ENCODE data around the gene LBR.
A peak's percentile ranks its signal among the peaks of the same experiment; 100 is the strongest.

Gene LBR

DNA sequence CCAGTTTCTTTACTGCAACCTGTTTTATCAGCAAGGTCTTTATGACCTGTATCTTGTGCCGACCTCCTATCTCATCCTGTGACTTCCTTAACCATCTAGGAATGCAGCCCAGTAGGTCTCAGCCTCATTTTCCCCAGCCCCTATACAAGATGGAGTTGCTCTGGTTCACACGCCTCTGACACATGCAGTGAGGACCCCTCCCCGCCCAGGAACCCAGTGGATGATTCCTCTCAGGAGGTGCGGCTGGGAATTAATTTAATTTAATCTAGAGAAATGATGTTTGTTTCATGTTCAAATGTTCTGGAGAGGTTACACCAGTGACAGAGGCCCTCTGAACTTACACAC lies 39.0 kb upstream of the LBR start:
- intact Hi-C loops (cut with DNase I): no loop called here
- no peak for DNase-seq

DNA sequence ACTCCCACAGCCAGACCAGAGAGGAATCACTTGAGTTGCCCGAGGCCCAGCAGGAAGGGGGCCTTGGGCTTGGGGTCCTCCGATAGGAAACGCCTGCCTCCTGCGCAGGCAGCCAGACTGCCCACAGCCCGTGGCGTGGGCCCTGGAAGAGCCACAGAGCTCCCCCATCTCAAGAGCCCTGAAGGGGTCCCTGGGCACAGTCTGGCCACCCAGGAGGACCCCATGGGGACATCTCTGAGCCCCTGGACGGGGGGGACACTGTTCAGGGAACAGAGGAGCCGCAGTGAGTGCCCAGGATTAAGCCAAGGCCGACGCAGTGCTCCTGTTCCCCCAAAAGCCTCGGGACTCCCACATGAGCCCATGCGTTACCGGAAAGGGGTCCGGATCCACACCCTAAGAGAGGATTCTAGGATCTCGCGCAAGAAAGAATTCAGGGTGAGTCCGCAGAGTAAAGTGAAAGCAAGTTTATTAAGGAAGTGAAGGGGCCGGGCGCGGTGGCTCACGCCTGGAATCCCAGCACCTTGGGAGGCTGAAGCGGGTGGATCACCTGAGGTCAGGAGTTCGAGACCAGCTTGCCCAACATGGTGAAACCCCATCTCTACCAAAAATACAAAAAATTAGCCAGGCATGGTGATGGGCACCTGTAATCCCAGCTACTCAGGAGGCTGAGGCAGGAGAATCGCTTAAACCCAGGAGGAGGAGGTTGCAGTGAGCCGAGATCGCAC lies 38.1 kb upstream of the LBR start:
- intact Hi-C loops (cut with DNase I): no loop called here
- DNase-seq: no peak

DNA sequence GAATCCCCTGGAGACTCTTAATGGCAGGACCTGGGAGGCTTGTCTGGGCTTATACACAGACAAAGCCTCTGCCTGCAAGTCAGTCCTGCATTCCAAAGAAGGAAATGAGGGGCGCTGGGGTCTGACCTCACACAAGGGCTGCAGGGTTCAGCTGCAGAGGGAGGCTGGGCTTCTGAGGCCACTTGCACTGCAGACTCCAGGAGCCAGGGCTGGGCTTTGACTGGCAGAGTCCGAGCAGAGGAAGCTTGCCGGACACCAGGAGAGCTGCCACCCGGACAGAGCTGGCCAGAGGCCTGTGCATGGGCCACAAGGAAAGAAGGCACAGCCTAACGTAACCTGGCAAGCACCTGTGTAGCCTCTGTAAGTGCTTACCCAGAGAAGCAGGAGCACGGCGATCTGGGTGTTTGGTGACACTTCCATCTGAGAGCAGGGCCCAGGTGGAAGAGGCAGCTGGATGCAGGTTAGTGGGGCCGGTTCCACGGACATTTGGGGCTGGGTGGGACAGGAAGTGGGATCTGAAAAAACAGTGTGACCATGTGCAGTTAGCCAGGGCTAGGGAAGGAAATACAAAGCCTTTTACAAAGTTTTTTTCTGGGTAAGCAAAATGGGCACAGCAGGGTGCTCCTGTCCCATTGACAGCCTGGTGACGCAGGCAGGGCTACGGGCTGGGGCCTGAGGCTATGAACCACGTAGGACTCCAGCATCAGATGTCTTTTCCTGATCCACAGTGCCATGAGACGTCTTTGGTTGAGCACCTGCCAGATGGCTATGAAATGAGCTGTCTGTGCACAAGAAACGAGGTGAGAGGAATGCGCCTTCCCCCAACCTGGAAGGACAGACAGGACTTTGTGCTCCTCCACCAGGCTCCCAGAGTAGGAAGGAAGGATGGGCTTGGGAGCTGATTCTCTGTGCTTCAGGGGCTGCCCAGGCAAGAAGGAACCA lies 37.3 kb upstream of the LBR start:
- DNase-seq: no peak
- intact Hi-C loops (cut with DNase I): no loop called here

DNA sequence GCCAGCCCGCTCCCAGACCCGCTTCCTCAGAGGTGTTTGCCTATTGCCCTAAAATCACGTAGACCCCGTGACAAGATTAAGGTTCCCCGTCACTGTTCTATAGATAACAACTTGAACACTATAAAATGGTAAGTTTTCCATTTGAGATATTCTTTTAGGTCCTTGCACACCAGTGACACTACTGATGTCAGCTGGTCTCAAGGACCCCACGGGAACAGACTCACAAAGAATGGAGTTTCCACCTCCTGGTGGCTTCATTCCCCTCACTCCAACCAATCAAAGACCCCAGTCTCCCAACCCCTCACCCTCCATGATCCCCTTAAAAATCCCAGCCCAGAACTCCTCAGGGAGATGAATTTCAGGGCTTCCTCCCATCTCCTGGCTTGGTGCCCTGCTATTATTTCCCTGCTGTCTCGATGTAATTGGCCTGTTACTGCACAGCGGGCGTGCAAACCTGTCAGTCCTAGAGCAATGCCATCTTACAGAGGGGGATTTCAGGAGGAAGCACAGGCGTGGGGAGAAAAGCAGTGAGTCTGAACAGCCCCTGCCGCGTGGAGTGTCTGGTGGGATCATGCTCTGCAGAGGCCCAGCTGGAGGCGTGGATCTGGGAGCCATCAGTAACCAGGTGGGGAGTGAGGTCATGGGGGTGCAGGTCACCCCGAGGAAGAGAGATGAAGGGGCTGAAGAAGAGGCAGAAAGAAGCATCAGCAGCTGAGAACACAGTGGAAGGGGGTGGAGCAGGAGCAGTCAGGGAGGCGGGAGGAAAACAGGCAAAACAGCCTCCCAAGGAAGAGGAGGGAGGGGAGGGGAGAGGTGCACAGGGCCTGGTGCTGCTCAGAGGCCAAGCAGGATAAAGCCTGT lies 35.1 kb upstream of the LBR start:
- intact Hi-C loops (cut with DNase I): no loop called here
- no peak for DNase-seq

DNA sequence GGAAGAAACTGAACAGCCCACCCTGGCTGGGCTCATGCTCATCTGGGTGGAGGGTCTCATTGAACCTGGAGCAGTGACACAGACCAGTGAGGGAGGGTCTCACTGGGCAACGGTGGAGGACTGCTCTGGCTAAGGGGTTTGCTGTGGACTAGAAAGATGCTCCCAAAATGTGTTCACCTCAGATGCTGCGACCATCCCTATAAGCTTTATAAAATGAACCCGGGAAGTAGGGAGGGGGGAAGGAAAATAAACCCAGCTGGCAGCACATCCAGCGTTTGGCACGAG lies 34.5 kb upstream of the LBR start:
- no peak for DNase-seq

DNA sequence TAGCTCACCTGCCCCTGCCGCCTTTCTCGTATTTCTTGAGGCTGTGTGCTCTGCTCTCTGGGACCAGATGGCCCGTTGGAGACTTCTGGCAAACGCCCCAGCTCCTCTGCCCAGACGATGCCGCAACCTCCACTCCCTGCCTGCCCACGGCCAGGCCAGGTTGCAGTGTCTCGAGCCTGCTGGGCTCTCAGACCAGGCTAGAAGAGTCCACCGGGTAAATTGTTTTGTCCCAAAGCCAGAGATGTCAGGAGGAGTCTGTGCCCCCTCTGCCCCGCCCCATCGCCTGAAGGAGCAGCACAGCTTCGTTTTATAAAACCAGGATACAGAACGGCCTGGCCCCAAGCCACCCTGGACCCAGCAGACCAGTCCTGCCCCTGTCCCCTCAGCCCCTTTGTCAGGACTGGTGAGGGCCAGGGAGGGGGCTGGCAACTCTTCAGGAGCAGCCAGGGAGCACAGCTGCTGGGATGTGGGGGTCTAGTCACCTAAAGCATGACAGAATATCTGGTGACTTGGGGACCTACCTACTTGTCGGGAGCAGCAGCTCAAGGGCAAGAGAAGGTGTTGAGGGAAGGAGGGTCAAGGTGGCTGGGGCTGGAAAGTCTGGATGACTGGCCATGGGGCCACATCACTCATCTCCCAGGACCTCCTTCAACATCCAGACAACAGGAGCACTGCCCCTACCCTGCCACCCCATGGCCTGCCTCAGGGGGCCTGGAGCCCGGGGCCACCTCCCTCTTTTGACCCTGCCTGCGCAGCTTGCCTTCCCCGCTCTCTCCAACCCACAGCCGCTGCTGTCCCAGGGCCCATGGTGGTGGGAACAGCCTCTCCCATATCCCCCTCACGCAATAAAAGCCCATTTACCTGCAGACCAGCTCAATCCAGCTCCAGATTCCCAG lies 33.9 kb upstream of the LBR start:
- intact Hi-C loops (cut with DNase I): no loop called here
- no peak for DNase-seq

More for the DNA sequence above, 34.5 kb upstream of the LBR start:
- intact Hi-C loops (cut with DNase I): no loop called here

DNA sequence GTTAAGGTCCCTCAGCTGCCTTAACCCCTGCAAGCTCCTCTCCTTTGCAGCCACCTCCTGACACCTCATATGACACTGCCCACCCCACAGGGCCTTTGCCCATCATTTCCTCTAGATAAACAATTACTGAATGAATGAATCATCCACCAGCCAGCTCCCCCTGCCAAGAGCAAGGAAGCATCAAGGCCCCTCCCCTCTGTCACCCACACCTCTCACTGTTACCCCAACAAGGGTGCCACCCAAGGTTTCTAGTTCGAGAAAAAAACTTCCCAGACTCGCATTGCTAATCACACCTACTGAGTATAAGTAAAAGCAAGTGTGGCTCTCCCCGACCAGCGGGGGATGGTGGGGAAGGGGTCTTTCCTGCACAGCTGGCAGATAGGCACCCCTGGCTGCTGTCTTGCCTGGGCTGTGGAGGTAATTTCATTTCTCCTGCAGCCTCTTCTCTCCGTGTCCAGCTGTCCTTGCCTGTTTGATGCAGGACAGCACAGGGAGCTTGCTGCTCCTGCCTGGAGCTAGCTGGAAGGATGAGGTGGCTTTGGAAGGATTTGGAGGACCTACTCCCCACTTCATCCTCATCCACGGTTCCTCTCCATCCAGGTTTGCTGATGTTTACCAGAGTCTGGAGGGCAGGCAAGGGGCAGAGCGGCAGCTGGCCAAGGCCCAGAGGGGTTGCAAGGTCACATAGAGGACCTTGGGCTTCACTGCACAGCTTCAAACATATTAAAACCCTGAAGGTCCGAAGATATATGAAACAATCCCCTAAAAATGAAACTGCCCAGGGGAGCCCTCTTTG lies 33.1 kb upstream of the LBR start:
- intact Hi-C loops (cut with DNase I): no loop called here
- no peak for DNase-seq

DNA sequence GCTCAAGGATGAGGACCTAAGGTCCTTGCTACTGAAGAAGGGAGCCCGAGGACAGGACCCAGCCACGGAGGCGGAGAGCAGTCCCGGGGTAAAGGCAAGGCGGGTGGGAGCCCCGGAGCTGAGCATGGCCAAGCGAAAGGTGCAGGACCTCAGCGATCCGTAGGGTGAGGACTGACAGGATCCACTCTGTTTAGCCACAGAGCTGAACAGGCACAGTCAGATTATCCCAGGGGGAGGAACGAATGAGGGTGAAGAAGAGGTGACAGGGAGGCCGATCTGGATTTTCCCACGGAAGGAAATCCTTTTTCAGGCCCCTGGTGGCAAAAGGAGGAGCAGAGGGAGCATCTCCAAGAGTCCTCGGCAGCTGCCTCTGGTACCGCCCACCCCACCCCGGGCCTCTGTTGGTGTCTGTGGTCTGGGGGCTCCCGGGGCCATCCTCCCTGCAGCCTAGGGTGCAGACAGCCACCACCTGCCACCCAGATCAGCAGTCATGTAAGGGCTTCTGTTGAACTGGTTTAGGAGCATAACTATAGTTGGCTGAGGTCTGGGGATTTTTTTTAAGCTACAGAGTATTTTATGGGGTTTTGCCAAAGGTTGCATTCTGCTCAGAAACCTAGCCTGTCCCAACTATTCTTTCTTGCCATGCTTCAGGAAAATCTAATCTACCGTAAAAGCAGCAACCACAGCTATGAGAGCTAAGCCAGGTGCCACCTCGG lies 32.3 kb upstream of the LBR start:
- intact Hi-C loops (cut with DNase I): no loop called here
- no peak for DNase-seq

DNA sequence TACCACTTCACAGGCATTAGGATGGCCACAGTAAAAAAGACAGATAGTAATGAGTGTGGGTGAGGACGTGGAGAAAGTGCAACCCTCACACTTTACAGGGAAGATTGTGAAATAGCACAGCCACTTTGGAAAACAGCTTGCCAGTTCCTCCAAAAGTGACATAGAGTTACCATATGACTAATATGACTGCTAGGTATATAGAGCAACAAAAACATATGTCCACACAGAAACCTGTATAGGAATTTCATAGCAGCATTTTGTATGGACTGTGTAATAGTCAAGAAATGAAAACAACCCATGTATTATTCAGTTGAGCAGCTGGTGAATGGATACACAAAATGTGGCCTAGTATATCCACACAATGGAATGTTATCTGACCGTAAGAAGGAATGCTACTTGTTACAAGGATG lies 30.4 kb upstream of the LBR start:
- DNase-seq: no peak
- intact Hi-C loops (cut with DNase I): no loop called here

DNA sequence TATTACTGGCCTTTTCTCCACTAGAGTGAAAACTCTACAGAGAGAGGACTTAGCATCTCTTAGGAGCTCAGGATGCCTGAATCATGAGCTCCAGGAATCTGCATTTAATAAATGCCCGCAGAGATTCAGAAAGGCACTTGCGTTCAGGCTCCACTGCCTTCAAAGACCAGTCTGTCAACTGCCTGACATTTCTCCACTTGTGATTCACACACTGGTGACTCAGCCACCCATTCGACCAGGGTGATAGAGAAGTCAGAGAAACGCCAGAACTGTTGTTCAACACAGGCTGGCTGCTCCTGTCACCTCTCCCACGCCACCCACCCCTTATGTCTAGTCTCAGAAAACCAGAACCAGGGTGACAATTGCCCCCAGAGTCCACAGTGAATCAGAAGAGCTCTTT lies 26.9 kb upstream of the LBR start:
- peak in 18 of 42 donors; percentile 25 to 81 (median 48) for DNase-seq

DNA sequence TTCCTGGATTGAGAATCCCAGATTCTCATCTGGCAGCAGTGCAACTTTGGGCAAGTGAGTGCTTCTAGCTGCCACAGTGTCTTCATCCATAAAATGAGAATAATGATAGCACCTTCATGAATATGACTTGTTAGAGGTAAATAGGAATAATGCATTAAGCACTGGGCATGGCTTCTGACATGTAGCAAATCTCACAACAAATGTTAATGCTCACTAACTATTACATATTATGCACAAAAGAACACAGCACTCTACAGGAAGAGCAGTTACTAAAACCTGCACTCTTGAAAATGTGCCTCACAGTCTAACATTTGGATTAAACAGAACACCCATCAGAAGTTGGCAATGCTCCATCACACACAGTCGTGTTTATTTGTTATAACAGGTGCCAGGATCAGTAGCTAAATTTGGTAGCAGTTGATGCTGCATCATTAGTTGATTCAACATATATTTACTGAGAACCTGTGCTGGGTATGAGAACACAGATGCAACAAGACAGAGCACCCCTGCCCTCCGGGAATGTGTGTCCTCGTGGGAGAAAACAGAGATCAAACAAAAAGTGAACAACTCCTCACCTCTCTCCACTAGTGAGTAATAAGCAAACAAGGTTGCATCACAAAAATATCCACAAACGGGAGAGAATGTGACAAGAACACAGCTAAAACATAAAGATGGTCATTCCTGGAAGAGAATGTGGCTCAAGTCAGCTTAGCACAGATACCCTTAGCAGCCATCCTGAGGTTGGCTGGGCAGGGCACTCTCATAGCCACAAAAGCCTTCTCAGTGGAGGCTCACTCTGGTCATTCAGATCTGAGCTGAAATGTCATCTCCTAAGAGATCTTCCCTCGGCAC lies 26.2 kb upstream of the LBR start:
- DNase-seq: no peak
- intact Hi-C loops (cut with DNase I): no loop called here

More for the DNA sequence above, 26.9 kb upstream of the LBR start:
- intact Hi-C loops (cut with DNase I): no loop called here

DNA sequence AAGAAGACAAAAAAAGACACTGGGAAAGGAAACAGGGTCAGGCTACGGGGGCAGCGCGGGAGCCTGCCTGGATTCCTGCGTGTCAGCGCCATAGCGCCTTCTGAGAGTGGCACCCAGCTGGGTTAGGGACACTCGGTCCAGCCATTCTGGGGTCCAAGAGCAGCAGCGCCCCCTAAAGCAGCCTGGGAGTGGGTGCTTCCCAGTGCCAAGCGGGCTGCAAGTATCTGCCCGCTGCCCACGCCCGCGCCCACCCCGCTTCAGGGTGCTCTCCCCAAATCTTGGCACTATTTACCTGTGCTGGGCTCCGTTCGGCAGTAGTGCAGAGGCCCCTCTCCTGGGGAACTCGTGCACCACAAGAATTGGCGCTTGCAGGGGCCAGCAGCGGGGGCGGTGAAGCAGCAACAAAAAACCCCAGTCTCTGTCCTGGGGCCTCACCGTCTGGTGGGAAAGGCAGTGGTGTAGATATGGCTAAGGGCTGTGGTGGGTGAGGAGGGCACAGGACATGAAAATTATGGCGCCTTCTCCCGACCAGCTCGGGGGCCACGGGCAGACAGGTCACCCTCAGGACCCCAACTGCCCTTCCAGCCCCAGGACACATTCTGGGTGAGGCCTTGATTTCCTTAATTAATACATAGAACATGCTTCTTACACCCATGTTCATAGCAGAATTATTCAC lies 24.1 kb upstream of the LBR start:
- DNase-seq: no peak
- intact Hi-C loops (cut with DNase I): no loop called here

DNA sequence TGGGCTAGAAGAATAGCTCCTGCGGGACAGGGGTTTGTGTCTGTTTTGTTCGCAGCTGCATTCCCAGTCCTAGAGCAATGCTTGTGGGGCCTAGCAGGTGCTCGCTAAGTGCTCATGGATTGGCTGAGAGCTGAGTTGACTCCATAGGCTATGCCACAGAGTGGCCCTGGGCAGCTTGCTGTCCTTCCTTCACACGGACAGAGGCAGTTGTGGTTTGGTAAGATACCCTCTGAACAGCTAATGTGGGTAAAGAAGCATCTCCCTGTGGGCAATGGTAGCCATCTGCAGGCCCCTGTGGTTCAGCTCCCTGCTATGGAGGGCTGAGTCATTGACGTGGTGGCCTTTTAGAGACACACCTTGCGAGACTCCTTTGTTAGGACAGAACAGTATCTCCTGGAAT lies 23.5 kb upstream of the LBR start:
- intact Hi-C loops (cut with DNase I): no loop called here
- no peak for DNase-seq

DNA sequence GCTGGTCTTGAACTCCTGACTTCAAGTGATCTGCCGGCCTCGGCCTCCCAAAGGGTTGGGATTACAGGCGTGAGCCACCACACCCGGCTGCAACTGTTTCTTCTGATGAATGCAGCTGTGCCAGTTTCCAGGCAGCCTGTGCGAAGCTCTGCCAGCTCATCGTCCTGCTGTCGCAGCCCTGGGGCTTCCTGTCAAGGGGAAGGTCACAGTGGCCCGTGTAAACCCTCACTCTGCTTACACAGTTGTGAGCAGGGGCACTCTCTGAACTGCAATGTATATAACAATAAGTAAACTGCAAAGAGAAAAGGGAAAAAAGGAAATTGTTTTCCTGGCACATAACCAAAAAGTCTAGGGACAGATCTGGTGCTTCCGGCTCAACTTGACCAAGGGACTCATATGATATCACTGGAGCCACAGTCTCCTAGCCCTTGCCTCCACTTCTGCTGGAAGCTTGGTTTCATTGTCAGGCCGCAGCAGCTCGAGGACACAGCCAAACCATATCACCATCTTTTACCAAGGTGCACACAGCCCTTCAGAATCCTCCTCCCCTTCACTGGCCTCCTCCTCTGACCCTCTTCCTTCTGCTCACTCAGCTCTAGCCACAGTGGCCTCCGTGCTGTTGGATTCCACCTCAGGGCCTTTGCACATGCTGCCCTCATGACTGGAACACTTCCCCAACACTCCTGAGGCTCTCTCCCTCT lies 22.8 kb upstream of the LBR start:
- intact Hi-C loops (cut with DNase I): no loop called here
- no peak for DNase-seq

DNA sequence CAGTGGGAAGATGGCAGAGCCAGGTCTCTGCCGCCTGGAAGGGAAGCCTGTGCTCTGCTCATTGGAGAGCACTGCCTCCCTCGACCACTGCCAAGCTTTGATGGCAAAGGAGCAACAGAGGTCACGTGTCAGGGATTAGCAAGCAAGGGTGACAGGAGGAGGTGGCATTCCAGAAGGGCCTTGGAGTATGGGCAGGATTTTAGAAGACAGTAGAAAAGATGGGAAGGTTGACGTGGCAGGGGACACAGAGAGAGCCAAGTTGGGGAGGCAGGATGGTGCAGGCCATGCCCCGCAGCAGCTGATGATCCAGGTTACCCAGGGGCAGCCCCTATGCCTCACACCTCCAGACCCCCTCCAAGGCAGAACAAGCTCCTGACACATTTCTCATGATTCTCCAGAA lies 21.9 kb upstream of the LBR start:
- intact Hi-C loops (cut with DNase I): no loop called here
- DNase-seq: no peak

Measured in head of caudate nucleus (tissue), 42 donors.